Measurements from ENCODE around the gene HIBCH.

DNA sequence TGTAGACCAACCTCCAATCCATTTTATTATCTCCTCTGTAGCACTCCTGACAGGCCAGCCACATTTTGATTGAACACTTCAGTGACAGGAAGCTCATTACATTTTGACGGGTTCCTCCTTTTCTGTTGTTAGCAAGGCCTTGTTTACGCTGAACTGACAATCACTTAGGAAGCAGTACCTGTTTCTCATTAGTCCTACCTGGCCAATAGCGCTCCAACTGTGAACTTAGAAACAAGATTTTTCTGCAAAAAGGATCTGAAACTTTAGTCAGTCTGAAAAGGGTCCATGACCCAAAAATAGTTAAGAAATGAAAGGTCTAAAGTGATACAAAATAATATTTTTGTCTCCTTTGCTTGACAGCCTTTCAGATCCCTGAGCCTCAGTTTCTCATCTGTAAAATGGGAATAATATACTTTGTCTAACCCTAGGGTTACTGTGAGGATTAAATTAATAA, 137.5 kb downstream of the HIBCH start:
- TF ChIP-seq, protein P1, sequence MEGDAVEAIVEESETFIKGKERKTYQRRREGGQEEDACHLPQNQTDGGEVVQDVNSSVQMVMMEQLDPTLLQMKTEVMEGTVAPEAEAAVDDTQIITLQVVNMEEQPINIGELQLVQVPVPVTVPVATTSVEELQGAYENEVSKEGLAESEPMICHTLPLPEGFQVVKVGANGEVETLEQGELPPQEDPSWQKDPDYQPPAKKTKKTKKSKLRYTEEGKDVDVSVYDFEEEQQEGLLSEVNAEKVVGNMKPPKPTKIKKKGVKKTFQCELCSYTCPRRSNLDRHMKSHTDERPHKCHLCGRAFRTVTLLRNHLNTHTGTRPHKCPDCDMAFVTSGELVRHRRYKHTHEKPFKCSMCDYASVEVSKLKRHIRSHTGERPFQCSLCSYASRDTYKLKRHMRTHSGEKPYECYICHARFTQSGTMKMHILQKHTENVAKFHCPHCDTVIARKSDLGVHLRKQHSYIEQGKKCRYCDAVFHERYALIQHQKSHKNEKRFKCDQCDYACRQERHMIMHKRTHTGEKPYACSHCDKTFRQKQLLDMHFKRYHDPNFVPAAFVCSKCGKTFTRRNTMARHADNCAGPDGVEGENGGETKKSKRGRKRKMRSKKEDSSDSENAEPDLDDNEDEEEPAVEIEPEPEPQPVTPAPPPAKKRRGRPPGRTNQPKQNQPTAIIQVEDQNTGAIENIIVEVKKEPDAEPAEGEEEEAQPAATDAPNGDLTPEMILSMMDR (IDR thresholded peaks at IDR 0.05; ENCODE audit: insufficient read depth, low read length), result no peak
- TF ChIP-seq, protein P2, sequence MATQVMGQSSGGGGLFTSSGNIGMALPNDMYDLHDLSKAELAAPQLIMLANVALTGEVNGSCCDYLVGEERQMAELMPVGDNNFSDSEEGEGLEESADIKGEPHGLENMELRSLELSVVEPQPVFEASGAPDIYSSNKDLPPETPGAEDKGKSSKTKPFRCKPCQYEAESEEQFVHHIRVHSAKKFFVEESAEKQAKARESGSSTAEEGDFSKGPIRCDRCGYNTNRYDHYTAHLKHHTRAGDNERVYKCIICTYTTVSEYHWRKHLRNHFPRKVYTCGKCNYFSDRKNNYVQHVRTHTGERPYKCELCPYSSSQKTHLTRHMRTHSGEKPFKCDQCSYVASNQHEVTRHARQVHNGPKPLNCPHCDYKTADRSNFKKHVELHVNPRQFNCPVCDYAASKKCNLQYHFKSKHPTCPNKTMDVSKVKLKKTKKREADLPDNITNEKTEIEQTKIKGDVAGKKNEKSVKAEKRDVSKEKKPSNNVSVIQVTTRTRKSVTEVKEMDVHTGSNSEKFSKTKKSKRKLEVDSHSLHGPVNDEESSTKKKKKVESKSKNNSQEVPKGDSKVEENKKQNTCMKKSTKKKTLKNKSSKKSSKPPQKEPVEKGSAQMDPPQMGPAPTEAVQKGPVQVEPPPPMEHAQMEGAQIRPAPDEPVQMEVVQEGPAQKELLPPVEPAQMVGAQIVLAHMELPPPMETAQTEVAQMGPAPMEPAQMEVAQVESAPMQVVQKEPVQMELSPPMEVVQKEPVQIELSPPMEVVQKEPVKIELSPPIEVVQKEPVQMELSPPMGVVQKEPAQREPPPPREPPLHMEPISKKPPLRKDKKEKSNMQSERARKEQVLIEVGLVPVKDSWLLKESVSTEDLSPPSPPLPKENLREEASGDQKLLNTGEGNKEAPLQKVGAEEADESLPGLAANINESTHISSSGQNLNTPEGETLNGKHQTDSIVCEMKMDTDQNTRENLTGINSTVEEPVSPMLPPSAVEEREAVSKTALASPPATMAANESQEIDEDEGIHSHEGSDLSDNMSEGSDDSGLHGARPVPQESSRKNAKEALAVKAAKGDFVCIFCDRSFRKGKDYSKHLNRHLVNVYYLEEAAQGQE (IDR thresholded peaks at IDR 0.05; ENCODE audit: insufficient replicate concordance, low read depth), result no peak
- TF ChIP-seq POLR2AphosphoS5 (IDR thresholded peaks at IDR 0.05; ENCODE audit: low read depth) (no peak), GABPA (IDR thresholded peaks at IDR 0.05; ENCODE audit: low read depth) (no peak), SPI1 (IDR thresholded peaks at IDR 0.05; ENCODE audit: borderline replicate concordance, low read depth) (no peak)

Data from HL-60 (cell line).